Lung microvascular endothelial cell (primary cell): ENCODE results near the gene LRFN5. TPM values are rescaled to one million over a fixed set of nuclear protein-coding genes. Genes with fewer than 3 reads are reported as not detected.
"Not testable (repeated sequence)": the region's sequence is repeated elsewhere in the genome, so short reads cannot be mapped to it uniquely, and the experiment has no call there.

Source experiments
- DNase-seq, 2 donors: peaks; one replicate each; pipeline versions ENCODE4 v3.0.0 to v3.0.0-alpha.2; 2010; ENCODE audit warnings: low read depth in 2 of 2
- total RNA-seq: library from RNA; depleted of rRNA; stranded (reverse); fragments of >200 nt; gene quantifications from 2 replicates; pipeline ENCODE4 v1.2.1, GENCODE V29; 2014

Gene LRFN5
- total RNA-seq, 1 donor from 2014 or later, result not detected

DNA sequence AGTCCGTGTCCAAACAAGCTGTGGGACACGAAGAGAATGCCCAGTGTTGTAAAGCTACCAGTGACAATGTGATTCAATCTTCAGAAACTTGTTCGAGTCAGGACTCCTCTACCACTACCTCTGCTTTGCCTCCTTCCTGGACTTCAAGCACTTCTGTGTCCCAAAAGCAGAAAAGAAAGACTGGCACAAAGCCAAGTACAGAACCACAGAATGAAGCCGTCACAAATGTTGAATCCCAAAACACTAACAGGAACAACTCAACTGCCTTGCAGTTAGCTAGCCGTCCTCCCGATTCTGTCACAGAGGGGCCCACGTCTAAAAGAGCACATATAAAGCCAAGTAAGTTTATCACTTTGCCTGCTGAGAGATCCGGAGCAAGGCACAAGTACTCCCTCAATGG lies 284.9 kb downstream of the LRFN5 start:
- DNase-seq, result no peak

DNA sequence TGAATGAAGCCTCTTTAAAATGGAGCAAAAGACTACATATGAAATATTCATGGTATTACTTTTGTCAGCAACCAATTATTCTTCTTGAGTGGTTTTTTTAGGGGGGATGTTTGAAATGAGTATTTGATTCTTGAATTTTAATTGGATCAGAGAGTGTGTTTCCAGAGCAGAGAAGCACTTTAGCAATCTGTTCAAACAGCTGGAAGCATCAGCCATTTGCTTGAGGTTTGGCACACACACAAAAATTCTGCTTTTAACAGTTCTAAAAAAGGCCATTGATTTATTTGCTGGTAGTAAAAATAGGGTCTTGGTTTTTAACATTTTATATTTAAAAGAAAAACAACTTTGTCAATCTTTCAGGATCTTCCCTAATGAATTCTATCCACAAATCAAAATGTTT lies 292.7 kb downstream of the LRFN5 start:
- no peak for DNase-seq

DNA sequence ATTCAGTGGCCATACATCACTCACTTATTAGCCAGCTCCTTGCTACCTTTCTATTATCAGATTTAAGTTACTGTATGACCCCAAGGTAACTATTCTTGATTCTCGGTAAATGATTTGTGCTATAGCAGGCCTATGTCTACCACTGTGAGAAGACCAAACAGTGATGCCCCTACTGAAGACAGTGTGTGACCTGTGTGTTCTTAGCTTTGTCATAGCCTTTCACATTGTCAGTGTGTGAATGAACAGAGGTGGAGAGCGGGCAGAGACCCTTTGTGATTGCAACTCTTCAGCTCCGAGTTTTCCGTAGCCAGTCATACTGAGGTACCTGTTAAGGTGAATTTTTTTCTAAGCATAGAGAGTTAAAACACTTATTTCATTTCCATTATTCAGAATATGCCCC lies 294.0 kb downstream of the LRFN5 start:
- DNase-seq, result no peak

DNA sequence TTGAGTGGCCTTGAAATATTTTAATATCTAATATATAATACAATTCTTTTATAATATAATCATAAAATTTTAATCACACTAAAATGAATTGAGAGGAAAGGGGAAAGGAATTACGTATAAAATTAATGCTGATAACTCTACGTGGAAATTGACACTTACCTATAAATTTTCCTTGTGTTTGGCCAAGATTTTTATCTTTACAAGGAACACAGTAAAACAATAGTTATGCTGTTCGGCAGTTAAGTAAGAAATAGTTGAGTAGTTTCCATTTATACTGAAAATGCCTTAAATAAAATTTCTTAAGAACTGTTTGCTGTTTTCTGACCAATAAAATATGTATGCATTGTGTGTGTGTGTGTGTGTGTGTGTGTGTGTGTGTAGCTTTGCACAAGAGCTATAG lies 294.4 kb downstream of the LRFN5 start:
- DNase-seq, result no peak

DNA sequence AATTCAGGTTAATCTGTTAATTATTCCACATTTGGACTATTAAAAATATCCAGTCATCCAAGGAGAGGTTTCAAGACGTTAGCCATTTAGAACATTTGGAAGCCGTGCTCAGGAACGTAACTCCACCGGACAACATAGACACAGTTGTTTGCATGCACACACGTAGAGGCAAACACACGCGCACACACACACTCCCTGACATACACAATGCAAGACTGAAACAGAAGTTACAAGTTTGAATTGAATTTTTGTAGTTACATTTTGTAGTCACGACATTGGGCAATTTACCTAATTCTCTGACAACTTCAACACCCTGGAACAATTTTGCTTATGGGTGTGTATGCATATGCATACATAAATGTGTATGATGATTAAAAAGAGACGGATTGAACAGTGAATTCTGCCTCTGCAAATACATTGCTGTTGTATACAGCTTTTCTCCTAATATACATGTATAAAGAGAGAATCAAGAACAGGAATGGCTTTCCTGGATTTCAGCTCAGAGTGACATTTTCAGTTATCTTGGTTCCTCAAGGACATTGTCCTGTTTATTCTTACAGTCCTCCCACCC lies 298.8 kb downstream of the LRFN5 start:
- no peak for DNase-seq

DNA sequence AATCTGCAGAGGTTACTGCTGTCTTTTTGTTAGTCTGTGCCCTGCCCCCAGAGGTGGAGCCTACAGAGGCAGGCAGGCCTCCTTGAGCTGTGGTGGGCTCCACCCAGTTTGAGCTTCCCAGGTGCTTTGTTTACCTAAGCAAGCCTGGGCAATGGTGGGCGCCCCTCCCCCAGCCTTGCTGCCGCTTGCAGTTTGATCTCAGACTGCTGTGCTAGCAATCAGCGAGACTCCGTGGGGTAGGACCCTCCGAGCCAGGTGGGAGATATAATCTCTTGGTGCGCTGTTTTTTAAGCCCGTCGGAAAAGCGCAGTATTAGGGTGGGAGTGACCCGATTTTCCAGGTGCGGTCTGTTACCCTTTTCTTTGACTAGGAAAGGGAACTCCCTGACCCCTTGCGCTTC lies 304.5 kb downstream of the LRFN5 start:
- not testable (repeated sequence) for DNase-seq

DNA sequence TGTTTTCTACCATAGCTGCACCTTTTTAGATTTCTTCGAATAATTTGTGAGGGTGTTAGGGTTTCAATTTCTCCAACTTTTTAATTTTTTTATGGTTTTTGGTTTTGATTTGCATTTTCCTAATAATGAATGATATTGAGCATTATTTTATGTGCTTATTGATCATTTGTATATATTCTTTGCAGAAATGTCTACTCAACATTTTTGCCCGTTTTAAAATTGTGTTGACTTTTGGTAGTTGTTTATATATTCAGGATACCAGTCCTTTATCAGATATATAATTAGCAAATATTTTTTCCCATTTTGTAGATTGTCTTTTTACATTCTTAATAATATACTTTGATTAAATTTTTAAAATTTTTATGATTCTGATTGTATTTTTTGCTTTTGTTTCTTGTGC lies 306.7 kb downstream of the LRFN5 start:
- no peak for DNase-seq

DNA sequence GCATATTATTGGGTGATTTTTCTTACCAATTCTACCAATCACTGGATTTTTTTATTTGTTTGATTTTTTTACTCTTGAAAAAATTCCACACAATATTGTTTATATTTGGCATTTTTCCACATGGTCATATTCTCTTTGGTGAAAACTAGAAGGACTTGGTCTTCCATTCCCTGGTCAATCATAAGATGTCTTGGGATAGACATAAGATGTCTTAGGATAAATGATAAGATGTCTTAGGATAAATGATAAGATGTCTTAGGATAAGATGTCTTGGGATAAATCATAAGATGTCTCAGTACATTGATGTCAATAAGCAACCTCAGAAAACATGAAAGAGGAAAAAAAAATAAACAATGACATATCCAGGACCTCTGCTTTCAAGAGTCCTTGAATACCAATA lies 309.1 kb downstream of the LRFN5 start:
- no peak for DNase-seq

DNA sequence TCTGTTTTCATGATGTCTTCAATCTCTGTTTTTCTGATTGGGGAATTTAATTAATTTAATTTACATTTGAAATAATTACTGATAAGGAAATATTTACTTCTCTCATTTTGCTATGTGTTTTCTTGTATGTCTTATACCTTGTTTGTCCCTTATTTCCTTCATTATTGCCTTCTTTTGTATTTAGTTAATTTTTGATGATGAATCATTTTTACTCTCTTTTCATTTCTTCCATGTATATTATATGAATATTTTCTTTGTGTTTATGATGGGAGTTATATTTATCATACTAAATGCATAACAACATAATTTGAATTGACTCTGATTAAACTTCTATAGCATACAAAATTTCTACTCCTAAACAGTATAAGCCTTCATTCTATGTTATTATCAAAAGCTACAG lies 309.6 kb downstream of the LRFN5 start:
- DNase-seq, result no peak

DNA sequence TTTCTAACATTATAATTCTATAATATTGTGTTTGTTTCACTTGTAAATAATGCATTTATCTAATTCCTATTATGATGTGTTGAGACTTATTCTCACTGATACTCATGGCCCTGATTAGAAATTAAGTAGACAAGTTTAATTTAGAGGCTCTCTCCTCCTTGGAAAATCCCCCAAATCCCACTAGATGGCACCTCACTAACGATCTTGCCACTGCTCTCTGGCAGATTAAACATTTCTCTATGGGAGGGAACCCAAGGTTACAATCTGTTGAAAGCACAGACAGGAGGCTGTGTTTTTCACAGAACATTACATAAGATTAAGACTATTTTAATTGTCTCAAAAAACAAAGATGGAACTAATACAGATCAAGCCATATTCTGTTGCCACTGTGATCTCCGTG lies 318.7 kb downstream of the LRFN5 start:
- DNase-seq, result no peak

DNA sequence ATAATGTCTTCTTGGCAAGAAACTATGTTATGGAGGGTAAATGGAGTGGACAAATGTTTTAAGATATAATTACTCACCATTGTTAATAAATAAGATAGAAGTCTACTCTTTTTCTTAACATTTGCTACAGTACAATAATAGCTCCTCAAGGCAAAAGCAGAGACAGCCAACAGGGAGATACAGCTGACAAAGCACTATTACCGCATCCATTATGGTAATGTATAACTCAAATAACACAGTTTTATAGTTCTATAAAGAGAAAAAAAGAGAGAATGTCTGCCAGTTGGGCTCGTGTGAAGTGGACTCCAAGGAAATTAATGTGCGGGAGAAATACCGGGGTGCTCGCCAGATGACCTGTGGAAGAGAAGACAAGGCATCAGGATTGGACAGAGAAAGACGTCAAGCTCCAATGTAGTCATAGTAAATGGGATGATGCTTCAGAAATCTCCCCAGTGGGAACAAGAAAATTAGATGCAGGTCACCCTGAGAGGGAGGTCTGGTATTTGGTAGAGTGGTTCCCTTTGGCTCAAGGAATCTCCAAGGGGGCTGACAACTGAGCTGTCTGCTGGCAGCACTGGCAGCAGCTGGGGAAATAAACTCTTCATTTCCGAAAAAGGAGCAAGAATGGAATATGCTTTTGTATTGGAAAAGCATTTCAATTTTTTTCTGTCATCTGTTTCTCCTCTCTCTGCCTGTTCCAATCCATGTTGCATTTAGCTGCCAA lies 343.9 kb downstream of the LRFN5 start:
- no peak for DNase-seq
